Fibroblast of lung (primary cell): ENCODE results near the gene SLIT3. TPM values are rescaled to one million over a fixed set of nuclear protein-coding genes. Genes with fewer than 3 reads are reported as not detected.
A peak's percentile ranks its signal among the peaks of the same experiment; 100 is the strongest.

Experiments
- DNase-seq, 2 donors: peaks; one replicate each; pipeline versions ENCODE4 v3.0.0 to v3.0.0-alpha.2; 2010; ENCODE audit warnings: low read depth in 2 of 2
- H2AFZ ChIP-seq: 2 replicates; pipeline ENCODE4 v1.5.1; 2012; ENCODE audit warnings: low read length, control low read depth, inconsistent platforms
- H3K27ac ChIP-seq: 2 replicates; pipeline ENCODE4 v1.5.1; 2011; ENCODE audit warnings: low read length, control low read depth; ENCODE audit not compliant: insufficient read depth
- H3K27me3 ChIP-seq: 2 replicates; pipeline ENCODE4 v1.5.1; 2011; ENCODE audit warnings: mild to moderate bottlenecking, low read length; ENCODE audit not compliant: control insufficient read depth, insufficient read depth
- H3K36me3 ChIP-seq: 2 replicates; pipeline ENCODE4 v1.5.1; 2011; ENCODE audit warnings: low read length; ENCODE audit not compliant: control insufficient read depth, insufficient read depth
- H3K4me1 ChIP-seq: 2 replicates; pipeline ENCODE4 v1.5.1; 2011; ENCODE audit warnings: low read length; ENCODE audit not compliant: control insufficient read depth, insufficient read depth; ENCODE audit errors: extremely low read depth
- H3K4me2 ChIP-seq: 2 replicates; pipeline ENCODE4 v1.5.1; 2011; ENCODE audit warnings: low read length, control low read depth; ENCODE audit not compliant: insufficient read depth; ENCODE audit errors: extremely low read depth
- H3K4me3 ChIP-seq, 4 experiments: fragments of 200-600 bp in 1 of 4; sonication (generic) in 1 of 4; replicated peaks in 1 of 4; 2 replicates each; pipeline ENCODE4 v1.5.1; 2011 to 2016; ENCODE audit warnings: low read length in 4 of 4, low read depth in 3 of 4, mild to moderate bottlenecking in 3 of 4, control low read depth in 2 of 4, inconsistent platforms in 1 of 4, mixed read lengths in 1 of 4; ENCODE audit not compliant: insufficient read depth in 1 of 4; ENCODE audit errors: control extremely low read depth in 1 of 4
- H3K79me2 ChIP-seq: 2 replicates; pipeline ENCODE4 v1.5.1; 2012; ENCODE audit warnings: mild to moderate bottlenecking, low read length, inconsistent platforms; ENCODE audit not compliant: control insufficient read depth, insufficient read depth
- H3K9ac ChIP-seq: 2 replicates; pipeline ENCODE4 v1.5.1; 2011; ENCODE audit warnings: mild to moderate bottlenecking, low read length, control low read depth; ENCODE audit not compliant: insufficient read depth
- H3K9me3 ChIP-seq: 2 replicates; pipeline ENCODE4 v1.5.1; 2012; ENCODE audit warnings: low read depth, low read length; ENCODE audit not compliant: control insufficient read depth, insufficient read depth
- H4K20me1 ChIP-seq: 2 replicates; pipeline ENCODE4 v1.5.1; 2011; ENCODE audit warnings: low read length; ENCODE audit not compliant: control insufficient read depth, insufficient read depth; ENCODE audit errors: extremely low read depth
- CTCF ChIP-seq, 2 donors: IDR thresholded peaks in 1 of 2; conservative IDR thresholded peaks in 1 of 2; 1 replicate in 1 of 2; 2 replicates in 1 of 2; pipeline ENCODE4 v1.5.1; 2011 to 2012; ENCODE audit warnings: low read length in 2 of 2, control low read depth in 1 of 2, inconsistent platforms in 1 of 2, low read depth in 1 of 2, mild to moderate bottlenecking in 1 of 2
- EZH2 ChIP-seq: IDR thresholded peaks from 2 replicates; pipeline ENCODE4 v1.5.1; 2012; ENCODE audit warnings: low read length, control low read depth, mild to moderate bottlenecking; ENCODE audit errors: missing control alignments
- polyA plus RNA-seq, 2 donors: library from polyadenylated mRNA; depleted of rRNA in 1 of 2; stranded (reverse) in 1 of 2; unstranded in 1 of 2; fragments of >200 nt; gene quantifications; 2 replicates each; pipeline ENCODE4 v1.2.1, GENCODE V29; 2011 to 2012; ENCODE audit warnings: missing spikeins in 1 of 2
- total RNA-seq: library from RNA; depleted of rRNA; stranded (reverse); fragments of >200 nt; gene quantifications from 2 replicates; pipeline ENCODE4 v1.2.1, GENCODE V29; 2014

Gene SLIT3
- total and polyA plus RNA-seq, 2 donors (not counting 1 experiment from before 2014, with no cell fraction given): 1.6 to 4.6 TPM

DNA sequence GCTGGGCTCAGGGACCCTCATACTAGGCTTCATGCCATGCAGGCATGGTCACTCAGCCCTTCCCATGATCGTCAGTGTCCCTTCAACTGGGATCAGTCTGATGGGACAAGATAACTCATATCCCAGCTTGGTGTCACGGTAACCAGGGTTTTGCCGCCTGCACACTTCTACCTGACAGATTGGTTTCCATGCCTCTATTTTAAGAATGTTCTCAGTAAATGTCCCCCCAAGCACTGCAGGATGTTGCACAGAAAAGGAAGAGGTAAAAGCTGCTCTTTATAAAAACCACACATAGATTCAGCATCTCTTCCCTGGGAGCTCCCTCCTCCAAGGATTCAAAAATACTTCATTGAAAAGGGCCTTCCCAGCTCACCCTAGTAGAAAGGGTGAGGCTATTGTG is 56.1 kb downstream of the SLIT3 start:
- no peak overlapping the region for H3K4me2 ChIP-seq
- H3K9me3 ChIP-seq: no peaks in the 10 kb centered on the region
- no peaks in the 10 kb centered on the region for H3K79me2 ChIP-seq
- no peak overlapping the region for H2AFZ ChIP-seq
- no peaks in the 10 kb centered on the region for H3K4me1 ChIP-seq
- DNase-seq: no peak
- H3K27ac ChIP-seq: no peak overlapping the region
- no peaks in the 10 kb centered on the region for H3K36me3 ChIP-seq
- no peaks in the 10 kb centered on the region for H3K27me3 ChIP-seq
- H4K20me1 ChIP-seq: no peaks in the 10 kb centered on the region
- no peak overlapping the region for H3K9ac ChIP-seq
- TF ChIP-seq EZH2 (no peak), CTCF (conservative IDR thresholded peaks at IDR 0.05 in 1 of 2, IDR thresholded peaks at IDR 0.05 in 1 of 2; ENCODE audit: low read depth in 1 of 2, low read length in 2 of 2) (no peak)
- no peak overlapping the region for H3K4me3 ChIP-seq

DNA sequence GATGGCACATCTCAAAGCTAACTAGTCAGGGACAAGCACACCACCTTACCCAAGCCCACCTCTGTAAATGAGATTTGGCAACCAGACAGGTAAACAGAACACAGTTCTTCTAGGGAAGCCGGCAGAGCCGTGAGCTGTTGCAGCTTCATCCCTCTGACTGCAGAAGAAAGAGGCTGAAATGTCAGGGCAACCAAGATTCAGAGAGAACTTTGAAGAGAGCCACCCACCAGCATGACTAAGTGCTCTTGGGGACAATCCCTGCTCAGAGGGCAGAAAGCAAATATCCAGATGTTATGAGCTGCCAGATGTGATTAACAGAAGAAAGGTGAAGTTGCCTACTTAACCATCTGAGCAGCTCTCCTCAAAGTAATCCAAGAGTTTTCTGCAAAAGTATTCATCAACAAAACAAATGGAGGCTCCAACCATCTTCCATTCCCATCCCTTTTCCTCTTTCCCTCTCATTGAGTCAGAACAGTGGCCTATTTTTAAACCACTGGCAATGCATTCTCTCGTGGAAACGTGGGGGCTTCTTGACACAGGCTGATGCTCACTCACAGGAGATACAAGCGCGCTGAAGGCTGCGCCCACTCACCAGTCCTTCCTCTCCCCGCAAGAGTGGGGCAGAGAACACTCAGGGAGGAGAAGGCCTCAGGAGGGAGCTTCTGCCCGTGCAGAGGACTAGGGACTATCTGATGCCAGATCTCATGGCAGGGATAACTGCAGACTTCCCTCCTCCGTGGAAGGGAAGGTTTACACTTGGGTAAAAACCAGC is 57.1 kb downstream of the SLIT3 start:
- no peaks in the 10 kb centered on the region for H4K20me1 ChIP-seq
- H3K9ac ChIP-seq: no peak overlapping the region
- H3K27ac ChIP-seq: no peak overlapping the region
- H2AFZ ChIP-seq: no peak overlapping the region
- no peaks in the 10 kb centered on the region for H3K4me1 ChIP-seq
- H3K36me3 ChIP-seq: no peaks in the 10 kb centered on the region
- no peak overlapping the region for H3K4me2 ChIP-seq
- no peaks in the 10 kb centered on the region for H3K27me3 ChIP-seq
- no peaks in the 10 kb centered on the region for H3K9me3 ChIP-seq
- H3K79me2 ChIP-seq: no peaks in the 10 kb centered on the region
- TF ChIP-seq CTCF (conservative IDR thresholded peaks at IDR 0.05 in 1 of 2, IDR thresholded peaks at IDR 0.05 in 1 of 2; ENCODE audit: low read depth in 1 of 2, low read length in 2 of 2): no peak
- no peak for TF ChIP-seq EZH2
- no peak for DNase-seq
- no peak overlapping the region for H3K4me3 ChIP-seq

DNA sequence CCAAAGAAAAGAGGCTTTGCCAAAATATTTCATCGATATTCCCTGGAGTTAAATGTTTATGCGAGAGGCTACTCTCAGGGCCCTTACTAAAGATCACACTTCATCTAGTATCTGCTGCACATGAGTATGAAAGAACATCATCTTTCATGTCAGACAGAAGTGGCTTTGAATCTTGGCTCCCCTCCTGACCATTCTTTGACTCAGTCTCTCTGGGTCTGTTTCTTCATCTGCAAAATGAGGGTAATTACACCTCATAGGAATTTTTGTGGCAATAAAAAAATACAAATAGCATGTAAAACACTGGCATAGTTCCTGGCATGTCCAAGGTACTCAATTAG is 58.1 kb downstream of the SLIT3 start:
- no peak overlapping the region for H3K9ac ChIP-seq
- no peaks in the 10 kb centered on the region for H3K4me1 ChIP-seq
- H3K27me3 ChIP-seq: no peaks in the 10 kb centered on the region
- no peaks in the 10 kb centered on the region for H4K20me1 ChIP-seq
- no peak overlapping the region for H2AFZ ChIP-seq
- TF ChIP-seq EZH2: no peak
- TF ChIP-seq CTCF (conservative IDR thresholded peaks at IDR 0.05 in 1 of 2, IDR thresholded peaks at IDR 0.05 in 1 of 2; ENCODE audit: low read depth in 1 of 2, low read length in 2 of 2): no peak
- H3K36me3 ChIP-seq: no peaks in the 10 kb centered on the region
- H3K9me3 ChIP-seq: no peaks in the 10 kb centered on the region
- no peaks in the 10 kb centered on the region for H3K79me2 ChIP-seq
- no peak overlapping the region for H3K4me2 ChIP-seq
- H3K4me3 ChIP-seq: no peak overlapping the region
- no peak overlapping the region for H3K27ac ChIP-seq
- DNase-seq: peak in 1 of 2 donors; percentile 34
